Endothelial cell of umbilical vein (primary cell): ENCODE results near the gene NR3C2. TPM values are rescaled to one million over a fixed set of nuclear protein-coding genes. Genes with fewer than 3 reads are reported as not detected.

Experiments
- BruUV-seq: library from RNA; stranded (reverse); fragments of 400-500 nt; replicated peaks from 2 replicates; lab custom pipeline; 2021; lab: Mats Ljungman, UMichigan
- CTCF ChIA-PET: fragments of 300-600, 350-600 bp; sonication (Branson Sonifier 250); formaldehyde crosslinking; loops from one replicate; lab custom pipeline; 2021; ENCODE audit warnings: antibody characterized with exemption, inconsistent platforms; lab: Charles Lee
- POLR2A ChIA-PET: fragments of 300-600, 350-600 bp; sonication (Branson Sonifier 250); formaldehyde crosslinking; loops from one replicate; lab custom pipeline; 2021; ENCODE audit warnings: antibody characterized with exemption, inconsistent platforms; lab: Charles Lee
- DNase-seq: peaks from one replicate; pipeline ENCODE4 v3.0.0-alpha.2; 2011; ENCODE audit warnings: low read depth, low spot score
- FAIRE-seq: peaks from 2 replicates; lab custom pipeline; 2011; peaks lifted over from hg19 to GRCh38; lab: Jason Lieb, UNC
- H2AFZ ChIP-seq: 2 replicates; pipeline ENCODE4 v1.6.0; 2012; ENCODE audit warnings: low read depth, low read length, control low read depth, inconsistent platforms
- H3K27ac ChIP-seq: 2 replicates; pipeline ENCODE4 v1.5.1; 2011; ENCODE audit warnings: low read depth, mild to moderate bottlenecking, control low read depth, low read length, moderate library complexity; ENCODE audit not compliant: insufficient read depth
- H3K27me3 ChIP-seq, 2 experiments: 2 replicates each; pipeline versions ENCODE4 v1.6.0 to v1.6.1; 2011; ENCODE audit warnings: low read length in 2 of 2, mixed read lengths in 1 of 2; ENCODE audit not compliant: control insufficient read depth in 2 of 2, insufficient read depth in 2 of 2
- H3K36me3 ChIP-seq, 2 experiments: 2 replicates in 1 of 2; 3 replicates in 1 of 2; pipeline ENCODE4 v1.5.1; 2011; ENCODE audit warnings: low read length in 2 of 2, mild to moderate bottlenecking in 1 of 2, moderate library complexity in 1 of 2; ENCODE audit not compliant: control insufficient read depth in 2 of 2, insufficient read depth in 2 of 2; ENCODE audit errors: extremely low read depth in 1 of 2
- H3K4me1 ChIP-seq: 3 replicates; pipeline ENCODE4 v1.5.1; 2011; ENCODE audit warnings: mild to moderate bottlenecking, low read length; ENCODE audit not compliant: control insufficient read depth, insufficient read depth; ENCODE audit errors: extremely low read depth
- H3K4me2 ChIP-seq: 2 replicates; pipeline ENCODE4 v1.6.1; 2011; ENCODE audit warnings: low read length, control low read depth, mixed read lengths; ENCODE audit not compliant: insufficient read depth
- H3K4me3 ChIP-seq, 3 experiments: fragments of 200-600 bp in 1 of 3; sonication (generic), shearing (Covaris generic) in 1 of 3; replicated peaks in 1 of 3; 2 replicates each; pipeline ENCODE4 v1.5.1; 2011 to 2016; ENCODE audit warnings: control low read depth in 3 of 3, low read length in 3 of 3, mild to moderate bottlenecking in 2 of 3, inconsistent platforms in 1 of 3, low read depth in 1 of 3, moderate library complexity in 1 of 3; ENCODE audit not compliant: insufficient read depth in 1 of 3
- H3K79me2 ChIP-seq: 2 replicates; pipeline ENCODE4 v1.6.0; 2012; ENCODE audit warnings: low read length, inconsistent platforms; ENCODE audit not compliant: control insufficient read depth, insufficient read depth
- H3K9ac ChIP-seq: replicated peaks from 2 replicates; pipeline ENCODE3; 2011; ENCODE audit warnings: low read length, control low read depth; ENCODE audit not compliant: insufficient read depth; ENCODE audit errors: extremely low read depth
- H3K9me1 ChIP-seq: replicated peaks from 3 replicates; pipeline ENCODE4 v1.6.0; 2011; ENCODE audit warnings: mild to moderate bottlenecking, low read length; ENCODE audit not compliant: control insufficient read depth, insufficient read depth; ENCODE audit errors: extremely low read depth
- H3K9me3 ChIP-seq: replicated peaks from 2 replicates; pipeline ENCODE4 v1.5.1; 2012; ENCODE audit warnings: low read length, inconsistent platforms; ENCODE audit not compliant: control insufficient read depth, insufficient read depth
- H4K20me1 ChIP-seq: replicated peaks from 2 replicates; pipeline ENCODE3; 2011; ENCODE audit warnings: mild to moderate bottlenecking, low read length; ENCODE audit not compliant: control insufficient read depth, insufficient read depth; ENCODE audit errors: extremely low read depth
- EZH2 ChIP-seq: IDR thresholded peaks from 2 replicates; pipeline ENCODE4 v1.6.1; 2012; ENCODE audit warnings: borderline replicate concordance, low read depth, mild to moderate bottlenecking, moderate library complexity, low read length, inconsistent platforms; ENCODE audit not compliant: severe bottlenecking
- FOS ChIP-seq: IDR thresholded peaks from 2 replicates; pipeline ENCODE4 v1.6.1; 2011; ENCODE audit warnings: mild to moderate bottlenecking, low read length, moderate library complexity, borderline replicate concordance; ENCODE audit not compliant: insufficient read depth
- GATA2 ChIP-seq: IDR thresholded peaks from 2 replicates; pipeline ENCODE4 v1.7.0; 2011; ENCODE audit warnings: low read depth, mild to moderate bottlenecking, moderate library complexity, mixed read lengths, low read length; ENCODE audit not compliant: insufficient read length, insufficient read depth
- JUN ChIP-seq: IDR thresholded peaks from 2 replicates; pipeline ENCODE4 v1.6.1; 2011; ENCODE audit warnings: borderline replicate concordance, low read depth; ENCODE audit not compliant: insufficient read length, insufficient read depth
- MYC ChIP-seq: IDR thresholded peaks from one replicate; pipeline ENCODE4 v1.6.1; 2011; ENCODE audit warnings: mild to moderate bottlenecking, low read depth, low read length
- POLR2A ChIP-seq: IDR thresholded peaks from 2 replicates; pipeline ENCODE4 v1.6.1; 2012; ENCODE audit warnings: low read depth, mild to moderate bottlenecking, control low read depth, low read length
- POLR2AphosphoS5 ChIP-seq: IDR thresholded peaks from 2 replicates; pipeline ENCODE4 v1.6.1; 2012; ENCODE audit warnings: low read depth, mild to moderate bottlenecking, control low read depth, low read length, moderate library complexity; ENCODE audit not compliant: insufficient read depth
- dilution Hi-C: fragments of 300-500 bp; cut with MboI; formaldehyde crosslinking; loops from one replicate; pipeline ENCODE4 v1.15.0; 2019; ENCODE audit warnings: low sequenced_read_pairs; ENCODE audit not compliant: extremely low pct_ligation_motif_present
- intact Hi-C: fragments of 100-400 bp; cut with micrococcal nuclease; formaldehyde crosslinking; loops from one replicate; pipeline ENCODE4 v1.10.0; 2022
- polyA plus RNA-seq, 4 experiments: library from polyadenylated mRNA; depleted of rRNA in 3 of 4; stranded (reverse) in 3 of 4; unstranded in 1 of 4; fragments of >200 nt; gene quantifications; 2 replicates each; pipeline versions ENCODE4 v1.2.1 to v1.2.3, GENCODE V29; 2011 to 2012; ENCODE audit warnings: missing spikeins in 1 of 4
- total RNA-seq: library from RNA; stranded (reverse); gene quantifications from 2 replicates; pipeline ENCODE4 v1.2.3, GENCODE V29; 2021
- TF ChIP-seq, protein P1 (sequence below): IDR thresholded peaks from 2 replicates; pipeline ENCODE4 v1.6.1; 2011; ENCODE audit not compliant: insufficient read depth, insufficient read length
- TF ChIP-seq, protein P2 (sequence below), 2 donors: IDR thresholded peaks; 1 replicate in 1 of 2; 2 replicates in 1 of 2; pipeline ENCODE4 v1.5.1; 2011; ENCODE audit warnings: low read length in 2 of 2, mild to moderate bottlenecking in 2 of 2, moderate library complexity in 2 of 2, control low read depth in 1 of 2, inconsistent platforms in 1 of 2, low read depth in 1 of 2; ENCODE audit not compliant: insufficient read depth in 1 of 2; ENCODE audit errors: extremely low read depth in 1 of 2

Gene NR3C2
- total and polyA plus RNA-seq, 2 donors (not counting 3 experiments of a cell fraction or from before 2014, with no cell fraction given) = 4.8 to 16.4 TPM

DNA sequence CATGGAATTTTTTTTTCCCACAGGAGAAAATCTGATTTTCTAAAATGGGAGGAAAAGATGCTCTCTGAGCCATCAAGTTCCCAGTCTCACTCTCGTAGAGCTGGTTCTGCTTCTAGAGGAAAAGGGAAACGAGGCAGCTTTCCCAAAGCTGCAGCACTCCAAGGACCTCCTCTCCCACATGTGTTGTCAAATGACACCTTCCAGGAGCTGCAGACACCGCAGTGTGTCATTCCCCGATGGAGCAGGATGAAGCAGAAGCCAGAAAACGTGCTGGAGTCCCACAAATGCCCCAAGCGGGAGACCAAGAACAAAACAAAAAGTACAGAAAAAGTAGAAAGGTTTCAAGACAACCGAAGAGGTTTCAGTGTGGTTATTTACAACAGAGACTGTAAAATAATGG lies 362.3 kb downstream of the NR3C2 start:
- Histone ChIP-seq H3K27me3 (no peaks in the 10 kb centered on the region), H3K27ac (no peak overlapping the region), H3K36me3 (peaks cover 2% of the 10 kb centered on the region in 2 experiments), H3K4me1 (no peaks in the 10 kb centered on the region), H3K9me3 (no peaks in the 10 kb centered on the region), H3K4me3 (no peak overlapping the region), H3K79me2 (no peaks in the 10 kb centered on the region), H4K20me1 (no peaks in the 10 kb centered on the region), H3K9me1 (no peaks in the 10 kb centered on the region), H3K4me2 (no peak overlapping the region), H2AFZ (no peak overlapping the region), H3K9ac (no peak overlapping the region)
- dilution Hi-C loops (no loop called here), intact Hi-C loops (no loop called here)
- BruUV-seq = no TSS peak
- POLR2A ChIA-PET = no interaction called here
- no peak for DNase-seq
- TF ChIP-seq JUN (no peak), GATA2 (no peak), EZH2 (no peak), FOS (no peak), POLR2A (no peak), POLR2AphosphoS5 (no peak), MYC (no peak)
- TF ChIP-seq, protein P1, sequence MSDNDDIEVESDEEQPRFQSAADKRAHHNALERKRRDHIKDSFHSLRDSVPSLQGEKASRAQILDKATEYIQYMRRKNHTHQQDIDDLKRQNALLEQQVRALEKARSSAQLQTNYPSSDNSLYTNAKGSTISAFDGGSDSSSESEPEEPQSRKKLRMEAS = no peak
- TF ChIP-seq, protein P2, sequence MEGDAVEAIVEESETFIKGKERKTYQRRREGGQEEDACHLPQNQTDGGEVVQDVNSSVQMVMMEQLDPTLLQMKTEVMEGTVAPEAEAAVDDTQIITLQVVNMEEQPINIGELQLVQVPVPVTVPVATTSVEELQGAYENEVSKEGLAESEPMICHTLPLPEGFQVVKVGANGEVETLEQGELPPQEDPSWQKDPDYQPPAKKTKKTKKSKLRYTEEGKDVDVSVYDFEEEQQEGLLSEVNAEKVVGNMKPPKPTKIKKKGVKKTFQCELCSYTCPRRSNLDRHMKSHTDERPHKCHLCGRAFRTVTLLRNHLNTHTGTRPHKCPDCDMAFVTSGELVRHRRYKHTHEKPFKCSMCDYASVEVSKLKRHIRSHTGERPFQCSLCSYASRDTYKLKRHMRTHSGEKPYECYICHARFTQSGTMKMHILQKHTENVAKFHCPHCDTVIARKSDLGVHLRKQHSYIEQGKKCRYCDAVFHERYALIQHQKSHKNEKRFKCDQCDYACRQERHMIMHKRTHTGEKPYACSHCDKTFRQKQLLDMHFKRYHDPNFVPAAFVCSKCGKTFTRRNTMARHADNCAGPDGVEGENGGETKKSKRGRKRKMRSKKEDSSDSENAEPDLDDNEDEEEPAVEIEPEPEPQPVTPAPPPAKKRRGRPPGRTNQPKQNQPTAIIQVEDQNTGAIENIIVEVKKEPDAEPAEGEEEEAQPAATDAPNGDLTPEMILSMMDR (IDR thresholded peaks at IDR 0.05; ENCODE audit: extremely low read depth in 1 of 2, insufficient read depth in 1 of 2, low read depth in 1 of 2, low read length in 2 of 2) = no peak
- CTCF ChIA-PET = no interaction called here
- FAIRE-seq = no peak
